ENCODE results near the gene CMSS1. TPM values are rescaled to one million over a fixed set of nuclear protein-coding genes. Genes with fewer than 3 reads are reported as not detected.

CMSS1 gene
- total RNA-seq, 1 donor from 2014 or later: 41.1 TPM

DNA sequence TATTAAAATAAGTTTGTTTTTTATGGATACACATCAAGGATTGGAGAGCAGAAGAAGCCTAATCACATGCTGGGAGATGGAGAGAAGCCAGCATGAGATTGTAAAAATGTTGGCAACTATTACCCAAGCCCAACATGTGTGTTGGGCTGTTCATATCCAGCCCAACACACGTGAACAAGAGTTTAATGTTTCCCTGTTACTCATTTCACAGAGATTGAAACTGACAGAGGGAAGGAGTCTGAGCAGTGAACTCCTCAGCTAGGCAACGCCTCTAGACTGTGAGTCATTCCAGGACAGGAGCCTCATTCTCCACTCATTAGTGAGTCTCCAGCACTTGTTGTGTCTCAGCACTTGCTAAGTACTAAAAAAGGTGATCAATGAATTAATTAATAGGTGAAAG, 43.2 kb upstream of the CMSS1 start:
- DNase-seq (no peak), ATAC-seq (ENCODE audit: low read depth) (no peak)
- Mint-ChIP-seq H3K27me3 (peaks cover 15% of the 10 kb centered on the region), H3K36me3 (ENCODE audit: low read depth) (no peaks in the 10 kb centered on the region), H3K27ac (no peak overlapping the region), H3K4me3 (no peak overlapping the region), H3K4me1 (no peaks in the 10 kb centered on the region), H3K9me3 (no peaks in the 10 kb centered on the region)
- TF ChIP-seq CTCF (IDR thresholded peaks at IDR 0.05): no peak
- ChIA-PET POLR2A (no interaction called here), CTCF (no interaction called here)
- intact Hi-C loops (cut with micrococcal nuclease): no loop called here

DNA sequence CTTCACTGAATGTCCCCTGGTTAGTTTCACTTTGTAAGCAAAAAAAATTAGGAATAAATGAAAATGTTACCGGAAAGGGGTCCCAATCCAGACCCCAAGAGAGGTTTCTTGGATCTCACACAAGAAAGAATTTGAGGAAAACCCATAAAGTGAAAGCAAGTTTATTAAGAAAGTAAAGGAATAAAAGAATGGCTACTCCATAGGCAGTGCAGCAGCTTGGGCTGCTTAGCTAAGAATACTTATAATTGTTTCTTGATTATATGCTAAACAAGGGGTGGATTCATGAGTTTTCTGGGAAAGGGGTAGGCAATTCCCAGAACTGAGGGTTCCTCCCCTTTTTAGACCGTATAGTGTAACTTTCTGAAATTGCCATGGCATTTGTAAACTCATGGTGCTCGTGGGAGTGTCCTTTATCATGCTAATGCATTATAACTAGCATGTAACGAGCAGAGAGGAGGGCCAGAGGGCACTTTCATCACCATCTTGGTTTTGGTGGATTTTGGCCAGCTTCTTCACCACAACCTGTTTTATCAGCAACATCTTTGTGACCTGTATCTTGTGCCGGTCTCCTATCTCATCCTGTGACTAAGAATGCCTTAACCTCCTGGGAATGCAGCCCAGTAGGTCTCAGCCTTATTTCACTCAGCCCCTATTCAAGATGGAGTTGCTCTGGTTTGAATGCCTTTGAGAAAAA, 41.0 kb upstream of the CMSS1 start:
- no peaks in the 10 kb centered on the region for H3K36me3 Mint-ChIP-seq (ENCODE audit: low read depth)
- ATAC-seq (ENCODE audit: low read depth) (no peak), DNase-seq (no peak)
- no peak overlapping the region for H3K4me3 Mint-ChIP-seq
- ChIA-PET CTCF (no interaction called here), POLR2A (no interaction called here)
- H3K9me3 Mint-ChIP-seq: no peaks in the 10 kb centered on the region
- intact Hi-C loops (cut with micrococcal nuclease): no loop called here
- no peak overlapping the region for H3K27ac Mint-ChIP-seq
- no peak for TF ChIP-seq CTCF (IDR thresholded peaks at IDR 0.05)
- H3K4me1 Mint-ChIP-seq: no peaks in the 10 kb centered on the region
- H3K27me3 Mint-ChIP-seq: peaks cover 25% of the 10 kb centered on the region

DNA sequence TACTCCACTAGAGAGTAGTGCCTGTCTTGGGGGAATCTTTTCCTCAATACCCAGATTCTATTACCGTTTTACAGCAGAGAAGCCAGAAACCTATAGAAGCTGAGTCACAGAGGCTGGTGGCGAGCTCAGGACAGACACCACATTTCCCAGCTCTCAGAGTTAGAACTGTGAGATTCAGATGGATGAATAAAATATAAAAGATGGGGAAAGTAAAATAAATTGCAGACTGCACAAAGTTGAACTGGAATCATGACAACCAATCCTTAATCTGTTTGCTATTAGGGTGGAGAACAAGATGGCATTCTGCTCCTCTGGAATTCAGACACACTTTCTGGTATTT, 40.5 kb upstream of the CMSS1 start:
- ChIA-PET CTCF (no interaction called here), POLR2A (no interaction called here)
- Mint-ChIP-seq H3K4me3 (no peak overlapping the region), H3K27me3 (peaks cover 25% of the 10 kb centered on the region), H3K4me1 (no peaks in the 10 kb centered on the region), H3K9me3 (no peaks in the 10 kb centered on the region), H3K36me3 (ENCODE audit: low read depth) (no peaks in the 10 kb centered on the region), H3K27ac (no peak overlapping the region)
- DNase-seq (no peak), ATAC-seq (ENCODE audit: low read depth) (no peak)
- TF ChIP-seq CTCF (IDR thresholded peaks at IDR 0.05): no peak
- intact Hi-C loops (cut with micrococcal nuclease): no loop called here

DNA sequence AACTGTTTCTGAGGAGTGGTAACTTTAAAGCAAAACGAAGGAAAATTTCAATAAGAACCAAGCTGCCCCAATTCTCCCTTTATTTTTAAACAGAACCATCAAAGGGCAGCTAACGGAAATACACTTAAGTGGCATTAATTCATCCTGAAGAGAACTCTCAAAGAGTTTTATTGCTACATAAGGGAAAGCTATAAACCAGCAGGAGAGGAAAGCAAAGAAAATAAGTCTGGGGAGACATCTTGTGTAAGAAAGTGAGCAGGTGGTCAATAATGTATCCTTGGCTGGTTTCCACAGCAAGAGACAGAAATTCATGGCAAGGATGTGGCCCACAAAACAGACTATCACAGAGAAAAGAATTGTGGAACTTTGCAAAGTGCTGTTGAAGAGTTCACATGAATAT, 40.0 kb upstream of the CMSS1 start:
- no peak overlapping the region for H3K4me3 Mint-ChIP-seq
- H3K27ac Mint-ChIP-seq: no peak overlapping the region
- H3K36me3 Mint-ChIP-seq (ENCODE audit: low read depth): no peaks in the 10 kb centered on the region
- POLR2A ChIA-PET: no interaction called here
- DNase-seq (no peak), ATAC-seq (ENCODE audit: low read depth) (no peak)
- no peaks in the 10 kb centered on the region for H3K4me1 Mint-ChIP-seq
- intact Hi-C loops (cut with micrococcal nuclease): no loop called here
- no peaks in the 10 kb centered on the region for H3K9me3 Mint-ChIP-seq
- no peak for TF ChIP-seq CTCF (IDR thresholded peaks at IDR 0.05)
- CTCF ChIA-PET: no interaction called here
- H3K27me3 Mint-ChIP-seq: peaks cover 25% of the 10 kb centered on the region

GRCh38 chr3:99780749-99781148, 36.9 kb upstream of the CMSS1 start:
- Mint-ChIP-seq H3K27me3 (peaks cover 25% of the 10 kb centered on the region), H3K4me1 (no peaks in the 10 kb centered on the region), H3K27ac (no peak overlapping the region), H3K36me3 (ENCODE audit: low read depth) (no peaks in the 10 kb centered on the region), H3K9me3 (no peaks in the 10 kb centered on the region), H3K4me3 (no peak overlapping the region)
- CTCF ChIA-PET: no interaction called here
- TF ChIP-seq CTCF (IDR thresholded peaks at IDR 0.05): no peak
- DNase-seq (no peak), ATAC-seq (ENCODE audit: low read depth) (no peak)
- POLR2A ChIA-PET: no interaction called here
- intact Hi-C loops (cut with micrococcal nuclease): no loop called here

All from activated B cell treated with CpG ODN at 0.5 μM for 24 hours (primary cell).